ENCODE results near the gene CST11.

The CST11 gene

GRCh38 chr20:23461180-23461579 is 8.5 kb upstream of the CST11 start:
- H3K27ac ChIP-seq = no peak overlapping the region
- no peak for TF ChIP-seq ZFX (IDR thresholded peaks at IDR 0.05; ENCODE audit: borderline replicate concordance)
- TF ChIP-seq CTCF (IDR thresholded peaks at IDR 0.05) = no peak

GRCh38 chr20:23459461-23460150 is 6.9 kb upstream of the CST11 start:
- TF ChIP-seq CTCF (IDR thresholded peaks at IDR 0.05) (no peak), ZFX (IDR thresholded peaks at IDR 0.05; ENCODE audit: borderline replicate concordance) (no peak)
- no peak overlapping the region for H3K27ac ChIP-seq

GRCh38 chr20:23456873-23457272 is 4.2 kb upstream of the CST11 start:
- TF ChIP-seq CTCF (IDR thresholded peaks at IDR 0.05) (no peak), ZFX (IDR thresholded peaks at IDR 0.05; ENCODE audit: borderline replicate concordance) (no peak)
- H3K27ac ChIP-seq = no peak overlapping the region

- TF ChIP-seq ZFX (IDR thresholded peaks at IDR 0.05; ENCODE audit: borderline replicate concordance) (no peak), CTCF (IDR thresholded peaks at IDR 0.05) (no peak)
- H3K27ac ChIP-seq = no peak overlapping the region
Observed at GRCh38 chr20:23456409-23456808, 3.7 kb upstream of the CST11 start.

GRCh38 chr20:23455639-23456038 is 3.0 kb upstream of the CST11 start:
- TF ChIP-seq ZFX (IDR thresholded peaks at IDR 0.05; ENCODE audit: borderline replicate concordance) (no peak), CTCF (IDR thresholded peaks at IDR 0.05) (no peak)
- no peak overlapping the region for H3K27ac ChIP-seq

- TF ChIP-seq CTCF (IDR thresholded peaks at IDR 0.05) (no peak), ZFX (IDR thresholded peaks at IDR 0.05; ENCODE audit: borderline replicate concordance) (no peak)
- no peak overlapping the region for H3K27ac ChIP-seq
Observed at GRCh38 chr20:23454816-23455215, 2.1 kb upstream of the CST11 start.

GRCh38 chr20:23453549-23454543 is 1.2 kb upstream of the CST11 start:
- H3K27ac ChIP-seq = no peak overlapping the region
- TF ChIP-seq ZFX (IDR thresholded peaks at IDR 0.05; ENCODE audit: borderline replicate concordance) (no peak), CTCF (IDR thresholded peaks at IDR 0.05) (no peak)
